Lower lobe of right lung (tissue), 2 donors: ENCODE measurements around the gene TRPC6. TPM values are rescaled to one million over a fixed set of nuclear protein-coding genes. Genes with fewer than 3 reads are reported as not detected.

Experiments used
- ATAC-seq, 2 donors: fragments of 200-7000 bp; cut with Tn5 transposase; one replicate each; pipeline ENCODE4 v1.9.1; 2020 to 2022; ENCODE audit warnings: mild to moderate bottlenecking in 2 of 2, moderate library complexity in 2 of 2
- DNase-seq: peaks from one replicate; pipeline ENCODE4 v3.0.0-alpha.2; 2020
- H3K27ac ChIP-seq: fragments of 200-600 bp; one replicate; pipeline ENCODE4 v1.8.0; 2022
- H3K27me3 ChIP-seq: fragments of 200-600 bp; one replicate; pipeline ENCODE4 v1.8.0; 2022; ENCODE audit warnings: low read depth
- H3K36me3 ChIP-seq: fragments of 200-600 bp; one replicate; pipeline ENCODE4 v1.8.0; 2022; ENCODE audit warnings: mild to moderate bottlenecking
- H3K4me1 ChIP-seq: fragments of 200-600 bp; one replicate; pipeline ENCODE4 v1.8.0; 2022
- H3K4me3 ChIP-seq: fragments of 200-600 bp; one replicate; pipeline ENCODE4 v1.8.0; 2022; ENCODE audit warnings: mild to moderate bottlenecking
- H3K9me3 ChIP-seq: fragments of 200-600 bp; one replicate; pipeline ENCODE4 v1.8.0; 2022
- CTCF ChIP-seq: fragments of 200-600 bp; IDR thresholded peaks from one replicate; pipeline ENCODE4 v1.8.0; 2022; ENCODE audit warnings: antibody characterized with exemption, mild to moderate bottlenecking
- intact Hi-C: fragments of 100-400 bp; cut with DNase I; formaldehyde crosslinking; loops from one replicate; pipeline ENCODE4 v1.11.0; 2022
- total RNA-seq: library from RNA; stranded (reverse); fragmentation: NEBNext Ultra II Directional; extraction: Animal tissue kit (Norgen Biotek cat#: 25700); gene quantifications from one replicate; pipeline ENCODE4 v1.2.1, GENCODE V29; 2021
- donor health status: DM: no; HTN: yes; CAD: no; lungs with severe emphysema.

TRPC6 gene
- total RNA-seq, 1 donor from 2014 or later: 13.9 TPM

GRCh38 chr11:101600924-101601323 lies 17.1 kb upstream of the TRPC6 start:
- no peak for TF ChIP-seq CTCF
- Histone ChIP-seq H3K4me3 (no peak overlapping the region), H3K27ac (no peak overlapping the region), H3K36me3 (no peaks in the 10 kb centered on the region), H3K9me3 (no peaks in the 10 kb centered on the region), H3K27me3 (no peaks in the 10 kb centered on the region), H3K4me1 (no peaks in the 10 kb centered on the region)
- intact Hi-C loops: no loop called here
- ATAC-seq: no peak
- DNase-seq: no peak

- H3K4me3 ChIP-seq: no peak overlapping the region
- no peak for ATAC-seq
- H3K27ac ChIP-seq: no peak overlapping the region
- H3K9me3 ChIP-seq: no peaks in the 10 kb centered on the region
- H3K36me3 ChIP-seq: no peaks in the 10 kb centered on the region
- no peak for TF ChIP-seq CTCF
- intact Hi-C loops: no loop called here
- no peak for DNase-seq
- no peaks in the 10 kb centered on the region for H3K4me1 ChIP-seq
- peaks cover 22% of the 10 kb centered on the region for H3K27me3 ChIP-seq
Measured at GRCh38 chr11:101586965-101587364, 3.2 kb upstream of the TRPC6 start.

- Histone ChIP-seq H3K27me3 (peaks cover 22% of the 10 kb centered on the region), H3K4me1 (no peaks in the 10 kb centered on the region), H3K36me3 (no peaks in the 10 kb centered on the region), H3K4me3 (peak overlapping the region; percentile 57), H3K9me3 (no peaks in the 10 kb centered on the region), H3K27ac (no peak overlapping the region)
- DNase-seq: no peak
- no peak for TF ChIP-seq CTCF
- intact Hi-C loops: no loop called here
- no peak for ATAC-seq
Measured at GRCh38 chr11:101584655-101585054, 848 bp upstream of the TRPC6 start.

- ATAC-seq (no peak), DNase-seq (no peak)
- intact Hi-C loops: no loop called here
- TF ChIP-seq CTCF: no peak
- peak overlapping the region; percentile 76 for H3K27ac ChIP-seq
- H3K27me3 ChIP-seq: peaks cover 22% of the 10 kb centered on the region
- H3K4me3 ChIP-seq: peak overlapping the region; percentile 57
- no peaks in the 10 kb centered on the region for H3K4me1 ChIP-seq
- H3K36me3 ChIP-seq: no peaks in the 10 kb centered on the region
- H3K9me3 ChIP-seq: no peaks in the 10 kb centered on the region
Measured at GRCh38 chr11:101584129-101584515, 315 bp upstream of the TRPC6 start.

GRCh38 chr11:101582989-101583250 lies 887 bp downstream of the TRPC6 start:
- DNase-seq (no peak), ATAC-seq (no peak)
- TF ChIP-seq CTCF: no peak
- peak overlapping the region; percentile 57 for H3K4me3 ChIP-seq
- peaks cover 22% of the 10 kb centered on the region for H3K27me3 ChIP-seq
- H3K36me3 ChIP-seq: no peaks in the 10 kb centered on the region
- intact Hi-C loops: no loop called here
- no peaks in the 10 kb centered on the region for H3K4me1 ChIP-seq
- no peaks in the 10 kb centered on the region for H3K9me3 ChIP-seq
- H3K27ac ChIP-seq: peak overlapping the region; percentile 76
